Stomach (tissue), 9 donors: ENCODE measurements around the gene SHCBP1L. TPM values are rescaled to one million over a fixed set of nuclear protein-coding genes. Genes with fewer than 3 reads are reported as not detected.

Source experiments
- DNase-seq, 2 donors: peaks; one replicate each; pipeline versions ENCODE4 v3.0.0 to v3.0.0-alpha.2; 2013 to 2019
- H3K27ac ChIP-seq, 5 donors: fragments of 200-600 bp in 4 of 5; sonication (generic) in 4 of 5; one replicate each; pipeline ENCODE4 v1.5.1; 2013 to 2019; ENCODE audit warnings: mild to moderate bottlenecking in 1 of 5, moderate library complexity in 1 of 5
- H3K27me3 ChIP-seq, 3 donors: fragments of 200-600 bp; sonication (generic); one replicate each; pipeline ENCODE4 v1.5.1; 2017 to 2019; ENCODE audit warnings: mixed run types in 1 of 3
- H3K36me3 ChIP-seq, 4 donors: fragments of 200-600 bp; sonication (generic); 1 replicate in 3 of 4; 2 replicates in 1 of 4; pipeline ENCODE4 v1.5.1; 2016 to 2019
- H3K4me1 ChIP-seq, 4 donors: fragments of 200-600 bp; sonication (generic); one replicate each; pipeline ENCODE4 v1.5.1; 2016 to 2019
- H3K4me3 ChIP-seq, 4 donors: fragments of 200-600 bp; sonication (generic) in 3 of 4; one replicate each; pipeline ENCODE4 v1.5.1; 2016 to 2019; ENCODE audit warnings: mild to moderate bottlenecking in 1 of 4
- H3K9me3 ChIP-seq, 4 donors: fragments of 200-600 bp; sonication (generic); one replicate each; pipeline ENCODE4 v1.5.1; 2016 to 2019
- EP300 ChIP-seq: sonication (generic); formaldehyde crosslinking; IDR thresholded peaks from one replicate; pipeline ENCODE4 v1.6.1; 2017; ENCODE audit warnings: antibody characterized with exemption
- POLR2A ChIP-seq, 4 donors: fragments of 450-650 bp; IDR thresholded peaks; one replicate each; pipeline ENCODE4 v1.6.1; 2016; ENCODE audit warnings: antibody characterized with exemption in 4 of 4, control low read depth in 2 of 4, mild to moderate bottlenecking in 1 of 4, moderate library complexity in 1 of 4
- POLR2AphosphoS5 ChIP-seq, 3 donors: sonication (generic); formaldehyde crosslinking; IDR thresholded peaks; one replicate each; pipeline ENCODE4 v1.6.1; 2016; ENCODE audit warnings: antibody characterized with exemption in 3 of 3
- WGBS, 5 donors: extraction: QIAGEN DNeasy Blood & Tissue Kit in 3 of 5; methylation state at CpG; one replicate each; pipeline versions ENCODE4 v1.1.5 to v1.1.7; 2013 to 2018; 5-methylcytosine and 5-hydroxymethylcytosine counted together
- intact Hi-C: fragments of 100-400 bp; cut with DNase I; formaldehyde crosslinking; loops from one replicate; pipeline ENCODE4 v1.15.1; 2023; ENCODE audit warnings: low total_unique reads
- polyA plus RNA-seq, 3 donors: library from polyadenylated mRNA; stranded (reverse); fragments of 200-250 nt; gene quantifications; one replicate each; pipeline ENCODE4 v1.2.3, GENCODE V29; 2013
- total RNA-seq, 5 donors: library from RNA; depleted of rRNA; stranded (reverse); fragments of >200 nt; gene quantifications; one replicate each; pipeline versions ENCODE4 v1.1.0 to v1.2.3, GENCODE V29; 2014 to 2016
- TF ChIP-seq, protein P1 (sequence below), 7 experiments: fragments of 450-650 bp in 4 of 7; fragments of 200-600 bp in 3 of 7; sonication (generic) in 3 of 7; IDR thresholded peaks; one replicate each; pipeline ENCODE4 v1.5.1; 2016 to 2019; ENCODE audit warnings: antibody characterized with exemption in 7 of 7, control low read depth in 2 of 7, mild to moderate bottlenecking in 1 of 7
- donor health status: healthy with polysubstance abuse.
- donor health status: Bipolar disorder and iron deficiency.
- donor health status: healthy.

Gene SHCBP1L
- total and polyA plus RNA-seq, 8 donors, result not detected

DNA sequence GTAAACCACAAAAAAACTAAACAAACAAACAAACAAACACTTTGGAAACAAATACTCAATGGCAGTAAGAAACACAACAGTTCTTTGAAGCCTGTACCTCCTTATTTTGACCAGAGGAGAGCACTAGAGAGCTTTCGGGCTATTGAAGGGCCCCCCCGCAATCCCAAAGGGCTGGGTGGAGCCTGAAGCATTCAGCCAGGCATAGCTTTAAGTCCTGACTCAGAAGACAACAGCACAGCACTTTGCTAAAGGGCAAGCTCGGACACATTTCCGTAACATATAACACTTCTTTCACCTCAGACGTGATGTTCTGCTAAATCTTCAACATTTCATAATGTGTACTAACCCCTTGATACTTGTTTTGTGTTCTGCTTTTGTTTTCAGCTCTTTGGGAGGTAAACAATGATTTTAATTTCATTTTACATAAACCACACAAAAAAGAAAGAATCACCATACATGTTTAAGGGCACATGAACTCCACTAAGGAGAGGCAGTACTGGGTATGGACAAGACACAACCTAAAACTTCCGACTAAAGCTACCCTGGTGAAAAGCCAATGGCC is 9.7 kb upstream of the SHCBP1L start:
- intact Hi-C loops, result loop anchor here (5.0 kb wide), 1 partner anchor 60 kb away; the partner anchor contains the start of gene LAMC1
- peak overlapping the region in 4 of 5 donors; percentile 56 to 65 (median 62) for H3K27ac ChIP-seq
- DNase-seq, result peak; percentile 78 to 94
- WGBS, 5 donors, result 8 to 17% (median 11%) methylated on average over 6 of the region's 6 CpGs
- H3K36me3 ChIP-seq, result no peaks in the 10 kb centered on the region
- no peaks in the 10 kb centered on the region for H3K27me3 ChIP-seq
- peak overlapping the region in 1 of 4 donors; percentile 3 for H3K4me3 ChIP-seq
- peaks cover 0 to 9% (median 2%) of the 10 kb centered on the region in 4 donors for H3K4me1 ChIP-seq
- TF ChIP-seq POLR2A (IDR thresholded peaks at IDR 0.05), result no peak
- TF ChIP-seq, protein P1, sequence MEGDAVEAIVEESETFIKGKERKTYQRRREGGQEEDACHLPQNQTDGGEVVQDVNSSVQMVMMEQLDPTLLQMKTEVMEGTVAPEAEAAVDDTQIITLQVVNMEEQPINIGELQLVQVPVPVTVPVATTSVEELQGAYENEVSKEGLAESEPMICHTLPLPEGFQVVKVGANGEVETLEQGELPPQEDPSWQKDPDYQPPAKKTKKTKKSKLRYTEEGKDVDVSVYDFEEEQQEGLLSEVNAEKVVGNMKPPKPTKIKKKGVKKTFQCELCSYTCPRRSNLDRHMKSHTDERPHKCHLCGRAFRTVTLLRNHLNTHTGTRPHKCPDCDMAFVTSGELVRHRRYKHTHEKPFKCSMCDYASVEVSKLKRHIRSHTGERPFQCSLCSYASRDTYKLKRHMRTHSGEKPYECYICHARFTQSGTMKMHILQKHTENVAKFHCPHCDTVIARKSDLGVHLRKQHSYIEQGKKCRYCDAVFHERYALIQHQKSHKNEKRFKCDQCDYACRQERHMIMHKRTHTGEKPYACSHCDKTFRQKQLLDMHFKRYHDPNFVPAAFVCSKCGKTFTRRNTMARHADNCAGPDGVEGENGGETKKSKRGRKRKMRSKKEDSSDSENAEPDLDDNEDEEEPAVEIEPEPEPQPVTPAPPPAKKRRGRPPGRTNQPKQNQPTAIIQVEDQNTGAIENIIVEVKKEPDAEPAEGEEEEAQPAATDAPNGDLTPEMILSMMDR (IDR thresholded peaks at IDR 0.05), result peak in 5 of 7 experiments; percentile 72 to 91 (median 86)
- TF ChIP-seq POLR2AphosphoS5 (IDR thresholded peaks at IDR 0.05), result peak; percentile 74 to 87 (median 82)
- no peak for TF ChIP-seq EP300
- no peaks in the 10 kb centered on the region for H3K9me3 ChIP-seq

DNA sequence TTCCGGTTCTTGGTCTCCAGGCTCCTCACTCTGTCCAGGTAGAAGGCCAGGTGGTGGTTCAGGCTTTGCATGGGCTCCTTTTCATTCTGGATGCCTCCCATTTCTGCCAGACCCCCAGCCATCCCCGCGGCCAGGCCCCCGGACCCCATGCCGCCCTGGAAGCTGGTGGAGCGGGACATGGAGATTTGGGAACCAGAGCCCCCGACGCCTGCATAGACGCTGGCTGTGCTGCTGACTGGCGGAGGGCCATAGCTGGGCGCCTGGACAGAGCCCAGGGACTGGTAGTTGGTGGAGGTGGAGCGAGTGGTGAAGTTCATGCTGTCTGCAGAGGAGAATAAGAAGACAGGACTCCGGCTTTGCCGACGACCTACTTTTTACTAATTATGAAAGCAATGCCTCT is 7.1 kb upstream of the SHCBP1L start:
- Histone ChIP-seq H3K4me1 (peaks cover 0 to 9% (median 2%) of the 10 kb centered on the region in 4 donors), H3K9me3 (no peaks in the 10 kb centered on the region), H3K4me3 (no peak overlapping the region), H3K36me3 (no peaks in the 10 kb centered on the region), H3K27me3 (no peaks in the 10 kb centered on the region), H3K27ac (no peak overlapping the region)
- 90 to 95% (median 94%) methylated on average over 13 to 15 of the region's 15 CpGs for WGBS, 5 donors
- DNase-seq, result no peak
- TF ChIP-seq, protein P1 (IDR thresholded peaks at IDR 0.05), result no peak
- TF ChIP-seq POLR2AphosphoS5 (IDR thresholded peaks at IDR 0.05) (no peak), POLR2A (IDR thresholded peaks at IDR 0.05) (no peak), EP300 (no peak)
- intact Hi-C loops, result loop anchor here (5.0 kb wide), 1 partner anchor 62 kb away; the partner anchor contains the start of gene LAMC1

DNA sequence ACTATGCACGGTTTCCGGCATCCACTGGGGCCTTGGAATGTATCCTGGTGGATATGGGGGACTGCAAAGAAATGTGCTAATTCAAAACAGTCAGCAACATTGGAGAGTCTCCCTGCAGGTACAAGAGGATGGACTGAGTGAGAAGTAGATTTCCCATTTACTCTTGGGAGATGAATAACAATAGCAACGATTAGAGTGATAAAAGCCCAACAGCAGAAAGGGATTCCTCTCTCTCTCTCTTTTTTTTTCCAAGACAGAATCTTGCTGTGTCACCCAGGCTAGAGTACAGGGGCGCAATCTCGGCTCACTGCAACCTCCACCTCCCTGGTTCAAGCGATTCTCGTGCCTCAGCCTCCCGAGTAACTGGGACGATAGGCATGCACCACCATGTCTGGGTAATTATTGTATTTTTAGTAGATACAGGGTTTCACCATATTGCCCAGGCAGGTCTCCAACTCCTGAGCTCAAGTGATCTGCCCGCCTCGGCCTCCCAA is 5.0 kb upstream of the SHCBP1L start:
- TF ChIP-seq EP300, result no peak
- no peak for TF ChIP-seq POLR2A (IDR thresholded peaks at IDR 0.05)
- TF ChIP-seq POLR2AphosphoS5 (IDR thresholded peaks at IDR 0.05), result no peak
- TF ChIP-seq, protein P1 (IDR thresholded peaks at IDR 0.05), result no peak
- Histone ChIP-seq H3K9me3 (no peaks in the 10 kb centered on the region), H3K4me1 (peaks cover under 1 to 11% (median 3%) of the 10 kb centered on the region in 4 donors), H3K27ac (no peak overlapping the region), H3K27me3 (peaks cover under 1 to 6% (median 5%) of the 10 kb centered on the region in 3 donors), H3K36me3 (no peaks in the 10 kb centered on the region), H3K4me3 (no peak overlapping the region)
- DNase-seq, result no peak
- 81 to 89% (median 86%) methylated on average over 11 of the region's 11 CpGs for WGBS, 5 donors
- intact Hi-C loops, result no loop called here

DNA sequence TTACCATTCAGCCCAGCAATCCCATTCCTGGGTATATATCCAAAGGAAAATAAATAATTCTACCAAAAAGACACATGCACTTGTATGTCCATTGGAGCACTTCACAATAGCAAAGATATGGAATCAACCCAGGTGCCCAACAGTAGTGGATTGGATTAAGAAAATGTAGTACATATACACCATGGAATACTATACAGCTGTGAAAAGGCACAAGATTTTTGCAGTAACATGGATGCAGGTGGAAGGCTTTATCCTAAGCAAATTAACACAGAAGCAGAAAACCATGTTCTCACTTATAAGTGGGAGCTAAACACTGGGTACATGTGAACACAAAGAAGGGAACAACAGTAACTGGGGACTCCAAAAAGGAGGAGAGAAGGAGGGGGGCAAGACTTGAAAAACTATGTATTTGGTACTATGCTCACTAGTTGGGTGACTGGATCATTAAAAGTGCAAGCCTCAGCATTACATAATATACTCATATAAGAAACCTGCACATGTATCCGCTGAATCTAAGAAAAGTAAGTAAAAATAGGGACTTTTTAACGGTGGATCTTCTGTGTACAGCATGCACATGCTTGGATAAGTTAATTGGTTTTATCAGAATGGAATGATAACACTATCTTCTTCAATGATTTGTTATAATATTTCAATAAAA is 3.9 kb upstream of the SHCBP1L start:
- DNase-seq, result no peak
- no peak for TF ChIP-seq POLR2AphosphoS5 (IDR thresholded peaks at IDR 0.05)
- no peak for TF ChIP-seq EP300
- TF ChIP-seq, protein P1 (IDR thresholded peaks at IDR 0.05), result no peak
- no peak for TF ChIP-seq POLR2A (IDR thresholded peaks at IDR 0.05)
- Histone ChIP-seq H3K27me3 (peaks cover 6 to 15% (median 12%) of the 10 kb centered on the region in 3 donors), H3K4me3 (no peak overlapping the region), H3K9me3 (no peaks in the 10 kb centered on the region), H3K27ac (no peak overlapping the region), H3K36me3 (no peaks in the 10 kb centered on the region), H3K4me1 (peaks cover 6 to 14% (median 8%) of the 10 kb centered on the region in 4 donors)
- intact Hi-C loops, result no loop called here
- WGBS, 5 donors, result 80 to 88% (median 83%) methylated on average over 2 of the region's 2 CpGs
